Activated effector memory CD4-positive, alpha-beta T cell treated with Interleukin-2 at 50 U/mL for 16 hours (primary cell): Measurements from ENCODE around the gene UTS2R.

Source experiments
- DNase-seq: peaks from one replicate; pipeline ENCODE4 v3.0.0-alpha.2; 2020

The UTS2R gene

DNA sequence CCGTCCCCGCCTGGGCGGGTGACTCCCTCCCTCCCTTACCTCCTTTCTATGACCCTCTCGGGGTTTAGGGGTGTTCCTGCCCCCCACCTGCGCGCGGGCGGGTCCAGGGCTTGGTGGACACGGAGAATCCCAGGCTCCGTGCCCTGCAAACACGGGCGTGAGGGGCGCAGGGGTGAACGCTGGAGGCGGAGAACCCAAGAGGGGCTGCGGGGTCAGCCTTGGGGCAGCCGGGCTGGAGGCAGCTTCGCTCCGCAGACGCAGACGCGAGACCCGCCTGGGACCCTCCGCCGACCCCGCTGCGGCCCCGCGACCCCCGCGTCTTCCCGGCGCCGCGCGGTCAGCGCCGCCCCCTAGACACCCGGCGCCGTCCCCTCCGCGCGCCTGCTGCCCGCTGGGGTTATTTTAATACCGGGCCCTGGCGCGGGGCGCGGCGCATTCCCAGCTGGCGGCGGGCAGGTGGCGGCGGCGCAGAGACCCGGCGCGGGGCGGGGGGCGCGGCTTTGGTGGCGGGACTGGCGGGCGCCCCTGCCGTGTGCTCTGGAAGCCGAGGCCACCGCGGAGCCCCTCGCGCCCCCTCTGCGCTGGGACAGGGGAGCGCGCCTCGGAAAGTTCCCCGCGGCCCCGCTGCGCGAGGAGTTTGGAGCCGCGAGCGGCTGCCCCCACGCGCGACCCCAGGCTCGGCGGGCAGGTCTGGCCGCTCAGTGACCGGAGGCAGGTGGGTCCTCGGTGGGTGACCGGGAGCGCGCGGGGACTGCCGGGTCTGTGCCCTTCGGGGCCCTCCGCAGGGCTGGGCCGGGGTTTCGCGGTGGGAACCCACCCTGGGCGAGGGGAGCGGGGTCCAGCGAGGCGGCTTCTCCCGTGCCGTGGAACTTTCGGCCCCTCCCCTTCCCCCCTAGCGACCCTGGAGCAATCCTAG is at the start of gene UTS2R:
UTS2R (plus strand) TSS at position 433 of the 916 bp plus-strand sequence. CDS start 2,560 bp downstream, outside the sequence.
- no peak for DNase-seq

DNA sequence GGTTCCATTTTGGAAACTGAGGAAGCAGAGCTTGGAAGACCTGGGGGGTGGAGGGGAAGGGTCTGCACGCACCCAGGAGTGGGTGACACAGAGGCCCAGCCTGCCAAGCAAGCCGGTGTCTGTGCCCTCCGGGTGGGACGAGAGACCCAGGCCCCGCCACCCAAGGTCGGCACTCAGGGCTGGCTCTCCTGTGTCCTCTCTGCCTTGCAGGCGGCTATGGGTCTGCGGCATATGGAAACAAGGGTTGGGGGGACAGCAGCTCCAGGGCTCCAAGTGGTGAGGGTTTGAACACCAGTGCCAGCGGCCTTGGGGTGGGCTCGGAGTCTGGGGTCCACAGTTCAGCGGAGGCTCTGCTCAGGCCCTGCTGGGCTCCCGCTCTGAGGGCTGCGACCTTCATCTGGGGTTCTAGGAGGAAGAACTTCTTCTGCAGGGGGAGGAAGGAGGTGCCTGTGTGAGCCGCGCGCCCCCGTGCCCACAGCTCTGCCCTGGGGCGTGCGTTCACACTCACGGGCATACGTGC is 49.6 kb upstream of the UTS2R start:
- DNase-seq: no peak

DNA sequence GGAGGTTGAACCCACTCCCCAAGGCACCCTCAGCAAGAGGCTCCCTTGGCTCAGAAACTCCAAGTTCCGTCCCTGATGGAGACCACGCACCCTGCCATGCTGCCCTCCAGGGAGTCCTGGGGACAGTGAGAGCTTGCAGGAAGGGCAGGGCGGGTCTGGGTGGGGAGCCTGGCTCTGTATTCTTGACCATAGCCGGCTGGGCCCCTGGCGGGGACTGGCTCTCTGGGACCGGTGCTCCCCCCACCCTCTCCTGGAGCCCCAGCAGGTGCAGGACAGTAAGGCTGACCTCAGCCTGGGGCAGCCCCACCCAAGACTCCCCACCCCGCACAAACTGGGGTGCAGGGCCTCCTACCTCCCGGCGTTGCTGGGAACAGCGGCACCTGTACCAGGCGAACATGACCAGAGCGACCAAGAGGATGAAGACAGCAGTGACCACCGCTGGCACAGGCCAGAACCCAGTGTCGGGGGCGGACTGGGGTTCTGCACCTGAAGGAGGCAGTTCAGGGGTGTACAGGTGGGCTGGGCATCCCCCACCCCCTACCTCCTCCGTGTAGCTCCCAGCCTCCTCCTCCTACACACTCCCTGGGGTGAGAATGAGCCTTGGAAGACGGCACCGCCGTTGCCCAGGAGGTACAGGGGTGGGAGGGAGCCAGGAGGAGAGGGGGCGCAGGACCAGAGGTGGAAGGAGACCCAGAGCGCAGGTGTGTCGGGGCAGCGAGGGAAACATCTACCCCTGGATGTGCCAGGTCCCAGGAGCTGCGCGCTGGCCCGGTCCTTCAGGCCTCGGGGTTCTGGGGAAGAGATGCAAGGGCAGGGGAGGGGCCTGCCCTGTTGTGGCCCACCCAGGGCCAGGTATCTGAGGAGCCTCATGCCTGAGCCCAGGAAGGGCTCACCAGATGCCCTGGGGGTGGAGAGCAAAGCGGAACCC is 48.8 kb upstream of the UTS2R start:
- no peak for DNase-seq

DNA sequence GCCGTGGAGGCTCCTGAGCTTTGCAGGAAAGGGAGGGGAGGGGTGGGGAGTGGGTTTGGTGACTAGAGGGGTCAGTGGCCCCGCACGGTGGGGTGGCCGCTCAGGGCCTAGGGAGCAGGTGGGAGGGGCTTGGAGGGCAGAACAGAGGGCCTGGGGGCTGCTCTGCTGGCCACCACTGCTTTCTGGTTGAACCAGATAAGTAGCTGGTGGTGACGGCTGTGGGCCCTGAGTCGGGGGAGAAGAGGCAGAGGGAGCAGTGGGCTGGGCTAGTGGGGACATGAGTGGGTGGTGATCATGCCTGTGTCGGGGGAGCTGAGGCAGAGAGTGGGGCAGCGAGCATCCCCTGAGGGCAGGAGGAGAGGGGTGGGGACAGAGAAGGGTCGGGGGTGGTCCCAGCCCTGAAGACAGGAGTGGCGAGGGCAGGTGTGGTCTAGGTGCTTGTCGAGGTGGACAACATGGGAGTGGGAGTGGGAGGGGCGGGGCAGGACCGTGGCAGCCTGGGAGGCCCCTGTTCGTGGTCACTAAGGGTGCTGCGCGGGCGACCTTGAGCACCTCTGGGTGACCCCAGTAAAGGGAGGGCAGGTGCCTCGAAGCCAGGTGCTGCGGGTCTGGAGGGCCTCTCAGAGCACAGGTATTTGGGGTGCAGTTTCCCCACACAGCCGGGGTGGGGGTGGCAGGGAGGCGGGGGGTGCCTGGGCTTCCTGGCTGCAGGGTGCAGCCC is 47.9 kb upstream of the UTS2R start:
- no peak for DNase-seq

DNA sequence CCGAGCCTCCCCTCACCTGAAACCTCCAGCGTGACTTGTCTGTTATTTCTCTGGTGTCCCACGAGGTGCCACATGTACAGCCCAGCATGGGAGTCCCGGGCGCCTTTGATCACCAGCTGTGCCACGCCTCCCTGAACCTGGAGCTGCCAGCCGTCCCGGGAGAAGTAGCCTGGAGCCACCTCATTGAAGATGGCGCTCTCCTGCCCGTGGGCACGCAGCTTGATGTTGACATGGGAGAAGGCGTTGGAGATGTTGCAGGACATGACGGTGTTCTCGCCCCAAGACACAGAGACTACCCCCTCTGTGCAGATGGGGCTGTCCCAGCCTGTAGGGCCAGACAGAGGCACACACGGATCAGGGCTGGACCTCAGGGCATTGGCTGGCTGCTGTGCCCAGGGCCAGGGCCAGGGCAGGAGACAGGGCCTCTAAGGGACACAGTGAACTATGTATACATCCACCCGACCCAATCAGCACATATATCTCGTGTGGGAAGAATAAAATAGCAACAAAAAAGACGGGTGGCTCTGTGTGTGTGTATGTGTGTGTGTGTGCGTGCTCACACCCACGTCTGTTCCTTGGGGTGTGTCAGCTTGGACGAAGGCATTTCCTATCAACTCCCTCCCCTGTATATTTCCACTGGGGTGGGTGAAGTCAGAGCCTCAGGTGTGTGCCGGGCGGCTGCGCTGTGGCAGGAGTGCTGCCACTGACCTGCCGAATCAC is 46.8 kb upstream of the UTS2R start:
- no peak for DNase-seq

DNA sequence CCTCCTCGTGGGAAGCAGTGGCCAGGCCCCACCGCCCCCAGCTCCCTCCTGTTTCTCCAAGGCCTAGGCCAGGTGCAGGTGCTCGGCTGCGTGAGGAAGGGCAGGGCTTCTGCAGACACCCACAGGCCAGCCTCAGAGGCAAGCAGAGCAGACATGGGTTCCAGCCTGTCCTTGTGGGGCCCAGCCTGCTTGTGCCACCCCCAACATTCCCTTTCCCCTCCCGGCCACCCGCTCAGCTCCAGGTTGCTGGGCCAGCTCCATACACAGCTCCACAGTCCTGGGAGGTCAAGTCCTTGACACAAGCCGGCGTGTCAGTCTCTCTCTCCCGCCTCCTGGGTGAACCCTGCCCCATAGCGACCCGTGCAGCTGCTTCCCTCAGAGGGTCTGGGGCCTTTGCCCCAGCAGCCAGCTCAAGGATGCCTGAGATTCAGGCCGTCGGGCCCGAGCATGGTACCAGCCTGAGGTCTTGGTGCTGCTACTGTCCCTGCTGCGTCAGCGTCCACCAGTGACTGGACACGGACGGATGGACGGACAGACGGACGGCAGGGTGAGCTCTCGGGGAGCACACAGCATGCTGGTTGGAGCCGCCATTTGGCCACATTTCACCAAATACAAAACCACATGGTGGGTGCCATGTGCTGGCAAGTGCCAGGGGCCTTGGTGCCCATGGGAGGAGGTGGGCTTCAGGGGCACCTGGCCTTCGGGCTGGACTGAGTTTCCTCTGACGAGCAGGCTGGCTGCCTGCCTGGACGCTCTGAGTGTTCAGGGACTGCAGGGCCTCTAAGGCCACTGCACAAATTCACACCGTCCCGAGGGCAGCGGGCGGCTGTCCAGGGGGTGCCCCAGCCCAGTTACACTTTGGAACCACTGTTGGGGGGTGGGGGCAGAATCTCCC is 46.0 kb upstream of the UTS2R start:
- no peak for DNase-seq

DNA sequence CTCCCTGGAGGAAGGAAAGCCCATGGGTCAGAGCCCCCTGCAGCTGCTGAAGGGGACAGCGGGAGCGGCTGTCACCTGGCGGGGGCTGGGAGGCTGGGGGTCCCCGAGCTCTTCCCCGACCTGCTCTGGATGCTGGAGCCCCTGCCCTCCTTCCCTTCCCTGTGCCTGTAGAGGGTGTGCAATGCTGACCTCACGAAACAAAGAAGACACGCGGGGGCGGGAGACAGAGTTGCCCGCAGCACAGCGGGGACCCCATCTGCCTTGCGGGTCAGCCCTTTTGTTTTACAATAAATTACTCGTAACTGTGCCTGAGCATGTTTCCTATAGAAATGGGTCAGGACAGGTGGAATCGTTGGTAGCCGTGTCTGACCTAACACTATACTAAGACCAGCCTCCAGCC is 44.3 kb upstream of the UTS2R start:
- DNase-seq: no peak

DNA sequence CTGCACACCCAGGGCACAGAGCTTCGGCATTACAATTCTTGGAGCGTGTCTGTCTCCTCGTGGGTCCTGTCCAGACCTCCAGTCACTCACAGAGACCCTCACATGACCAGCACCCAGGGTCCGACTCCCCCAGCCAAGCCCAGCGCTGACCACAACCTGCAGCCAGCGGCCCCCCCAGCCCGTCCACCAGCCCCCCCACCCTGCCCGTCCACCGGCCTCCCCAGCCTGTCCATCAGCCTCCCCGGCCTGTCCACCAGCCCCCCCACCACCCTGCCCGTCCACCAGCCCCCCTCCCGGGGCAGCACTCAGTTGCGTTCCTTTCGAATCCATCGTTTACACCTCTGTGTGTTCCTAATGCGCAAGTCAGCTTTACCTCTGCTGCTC is 43.8 kb upstream of the UTS2R start:
- no peak for DNase-seq

DNA sequence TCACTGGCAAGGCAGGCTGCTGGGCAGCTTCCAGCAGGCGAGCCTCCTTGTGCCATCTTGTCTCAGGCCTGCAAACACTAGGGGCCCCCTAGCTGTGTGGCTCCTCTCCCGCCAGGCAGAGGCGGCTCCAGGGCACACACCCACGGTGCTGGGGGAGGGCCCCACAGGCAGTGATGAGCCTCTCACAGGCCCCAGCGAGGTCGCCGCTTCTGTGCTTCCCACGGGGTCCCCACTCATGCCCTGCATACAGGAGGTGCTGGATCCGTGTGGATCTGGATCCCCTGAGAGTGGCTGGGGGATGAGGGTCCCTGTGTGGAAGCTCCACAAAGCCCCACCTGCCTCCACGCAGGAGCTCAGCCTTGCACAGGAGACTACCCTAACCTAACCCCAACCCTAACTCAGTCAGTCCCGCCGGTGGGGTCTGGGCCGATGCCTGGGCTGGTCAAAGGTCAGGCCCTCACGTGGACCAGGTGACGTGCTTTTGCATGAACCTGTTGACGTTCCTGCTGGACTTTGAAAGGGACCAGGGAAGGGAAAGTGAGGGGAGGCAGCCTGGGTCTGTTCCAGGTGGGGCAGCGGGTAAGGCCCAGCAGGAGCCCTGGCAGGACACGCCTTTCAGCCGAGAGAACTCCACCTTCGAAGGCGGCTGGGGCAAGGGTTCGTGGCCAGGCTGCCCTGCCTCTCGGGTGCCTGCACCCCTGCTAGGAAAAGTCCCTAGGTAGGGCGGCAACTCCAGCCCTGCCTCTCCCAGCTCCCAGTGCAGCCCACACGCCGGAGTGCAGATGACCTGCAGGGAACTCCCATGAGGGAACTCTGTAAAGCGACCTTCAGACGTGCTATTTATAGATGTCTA is 43.2 kb upstream of the UTS2R start:
- no peak for DNase-seq

DNA sequence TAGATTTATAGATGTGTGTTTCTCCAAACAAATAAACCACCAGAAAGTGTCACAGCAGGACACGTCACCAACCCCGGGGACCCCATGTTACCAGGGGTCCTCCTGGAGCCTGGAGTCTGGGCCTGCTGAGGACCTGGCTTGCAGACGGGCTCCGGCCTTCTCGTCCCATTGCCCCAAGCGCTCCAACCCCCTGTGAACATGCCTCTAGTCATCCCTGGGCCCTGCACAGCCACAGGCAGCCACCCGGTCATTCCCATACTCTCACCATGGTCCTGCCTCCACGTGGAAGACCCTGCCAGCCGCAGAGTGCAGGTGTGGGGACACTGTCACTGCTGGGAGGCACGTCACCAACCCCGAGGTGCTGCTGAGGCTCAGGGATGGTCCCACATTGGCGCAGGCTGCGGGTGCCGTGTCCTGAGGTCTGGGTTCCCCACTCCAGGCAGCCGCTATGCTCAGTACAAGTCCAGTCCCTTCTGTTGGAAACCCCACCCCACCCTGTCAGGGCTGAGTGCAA is 42.5 kb upstream of the UTS2R start:
- no peak for DNase-seq

DNA sequence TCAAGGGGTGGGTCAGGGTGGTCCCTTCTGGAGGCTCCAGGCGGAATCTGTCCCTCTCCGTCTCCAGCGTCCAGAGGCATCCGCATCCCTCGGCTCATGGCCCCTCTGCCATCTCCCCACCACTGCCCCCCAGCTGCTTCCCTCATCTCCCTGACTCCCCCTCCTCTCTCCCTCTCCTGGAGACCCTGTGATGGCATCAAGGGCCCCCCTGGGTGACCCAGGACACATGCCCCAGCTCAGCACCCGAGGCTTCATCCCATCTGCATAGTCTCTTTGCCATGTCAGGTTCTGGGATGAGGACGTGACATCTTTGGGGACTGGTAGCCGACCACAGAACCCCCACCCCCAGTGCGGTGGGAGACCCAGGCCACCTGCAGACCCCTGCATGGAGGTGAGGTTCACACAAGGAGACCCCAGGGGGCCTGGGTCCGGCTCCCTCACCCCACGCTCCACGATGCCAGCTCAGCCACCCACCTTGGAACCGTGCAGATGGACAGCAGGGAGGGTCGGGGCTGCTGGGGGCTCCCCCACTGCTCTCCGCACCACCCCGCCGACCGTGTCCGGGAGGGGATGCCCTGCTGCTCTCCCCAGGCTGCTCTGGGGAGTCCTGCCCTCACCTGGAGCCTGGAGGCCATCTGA is 41.8 kb upstream of the UTS2R start:
- no peak for DNase-seq

DNA sequence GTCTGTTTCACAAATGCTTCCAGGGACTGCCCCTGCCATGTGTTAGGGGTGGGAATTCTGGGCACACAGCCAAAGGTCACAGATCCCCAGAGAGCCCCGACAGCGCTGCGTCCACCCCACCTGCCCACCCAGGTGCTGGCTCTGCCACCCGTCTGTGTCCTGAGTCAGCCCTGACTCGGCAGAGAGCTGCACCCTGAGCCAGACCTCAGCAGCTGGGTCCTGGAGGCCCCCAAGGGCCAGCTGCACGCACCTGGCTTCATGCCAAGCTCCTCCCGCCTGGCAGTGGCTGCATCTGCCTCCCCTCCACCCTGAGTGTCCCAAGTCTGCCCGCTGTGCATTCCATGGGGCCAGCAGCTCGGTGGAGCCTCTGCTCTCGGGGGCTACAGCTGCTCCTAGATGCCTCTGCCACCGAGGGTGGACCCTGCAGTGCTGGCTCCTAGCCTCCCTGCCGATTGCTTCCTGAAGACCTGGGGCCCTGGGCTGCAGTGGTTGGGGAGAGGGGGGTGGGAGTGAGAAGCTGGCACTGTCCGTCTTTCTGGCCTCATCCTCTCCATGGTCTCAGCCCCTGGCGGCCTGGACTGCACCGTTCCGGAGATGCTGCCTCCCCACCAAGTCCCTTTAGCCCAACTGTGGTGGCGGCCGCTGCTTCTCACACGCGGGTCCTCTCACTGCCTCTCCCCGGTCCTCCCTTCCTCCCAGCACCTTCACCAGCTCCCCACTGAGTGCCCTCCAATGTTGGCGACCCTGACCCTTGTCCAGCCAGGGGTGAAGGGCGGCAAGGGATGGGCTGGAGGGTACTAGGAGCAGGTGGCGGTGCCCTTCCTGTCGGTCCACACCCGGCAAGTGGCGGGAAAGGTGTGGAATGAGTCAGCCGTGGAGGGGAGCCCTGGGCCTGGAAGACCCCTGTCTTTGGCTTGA is 41.0 kb upstream of the UTS2R start:
- DNase-seq: no peak

DNA sequence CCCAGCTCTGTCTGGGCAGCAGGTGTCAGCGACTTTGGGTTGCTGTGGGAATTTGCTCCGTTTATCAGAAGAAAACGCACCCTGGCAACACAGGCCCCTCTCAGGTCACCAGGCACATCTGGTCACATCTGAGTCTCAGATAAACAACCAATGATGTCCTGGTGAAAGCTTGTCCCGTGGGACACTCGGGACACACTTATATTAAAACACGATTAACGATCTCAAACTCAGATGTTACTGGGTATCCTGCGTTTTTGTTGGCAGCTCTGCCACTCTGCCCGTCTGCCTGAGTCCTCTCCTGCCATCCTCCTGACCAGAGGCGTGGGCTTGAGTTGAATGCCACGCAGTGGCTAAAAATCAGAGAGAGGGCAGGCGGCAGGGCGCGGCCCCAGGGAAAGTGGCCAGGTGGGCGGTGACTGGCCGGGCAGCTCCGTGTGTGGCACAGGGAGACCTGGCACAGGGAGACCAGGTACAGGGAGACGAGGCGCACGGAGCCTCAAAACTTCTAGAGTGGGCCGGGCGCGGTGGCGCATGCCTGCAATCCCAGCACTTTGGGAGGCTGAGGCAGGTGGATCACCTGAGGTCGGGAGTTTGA is 40.1 kb upstream of the UTS2R start:
- no peak for DNase-seq

DNA sequence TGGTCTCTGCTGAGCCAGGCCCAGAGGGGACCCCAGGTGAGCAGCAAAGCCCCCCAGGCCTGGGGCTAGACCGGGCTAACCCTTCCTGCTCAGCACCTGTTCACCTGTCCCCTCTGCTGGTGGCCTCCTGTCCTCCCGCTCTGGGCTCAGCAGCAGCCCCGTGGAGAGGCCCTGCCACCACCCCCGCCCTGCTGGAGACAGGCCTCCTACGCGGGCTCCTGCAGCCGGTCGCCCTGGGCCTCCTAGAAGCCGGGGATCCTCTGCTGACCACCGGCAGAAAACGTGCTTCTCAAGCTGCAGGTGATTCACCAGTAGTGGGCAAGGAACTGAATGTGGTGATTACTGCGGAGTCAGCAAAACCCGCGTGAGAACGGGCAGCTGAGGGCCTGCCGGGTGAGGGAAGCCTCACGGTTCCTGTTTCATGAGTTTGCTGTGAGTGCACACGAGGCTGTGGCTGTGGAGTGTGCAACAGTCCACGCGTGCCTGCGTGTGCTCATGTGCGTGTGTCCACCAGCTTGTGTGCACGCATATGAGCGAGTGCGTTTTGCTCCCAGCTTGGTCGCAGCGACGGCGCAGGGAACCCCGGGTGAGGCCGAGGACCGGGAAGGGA is 38.8 kb upstream of the UTS2R start:
- no peak for DNase-seq

DNA sequence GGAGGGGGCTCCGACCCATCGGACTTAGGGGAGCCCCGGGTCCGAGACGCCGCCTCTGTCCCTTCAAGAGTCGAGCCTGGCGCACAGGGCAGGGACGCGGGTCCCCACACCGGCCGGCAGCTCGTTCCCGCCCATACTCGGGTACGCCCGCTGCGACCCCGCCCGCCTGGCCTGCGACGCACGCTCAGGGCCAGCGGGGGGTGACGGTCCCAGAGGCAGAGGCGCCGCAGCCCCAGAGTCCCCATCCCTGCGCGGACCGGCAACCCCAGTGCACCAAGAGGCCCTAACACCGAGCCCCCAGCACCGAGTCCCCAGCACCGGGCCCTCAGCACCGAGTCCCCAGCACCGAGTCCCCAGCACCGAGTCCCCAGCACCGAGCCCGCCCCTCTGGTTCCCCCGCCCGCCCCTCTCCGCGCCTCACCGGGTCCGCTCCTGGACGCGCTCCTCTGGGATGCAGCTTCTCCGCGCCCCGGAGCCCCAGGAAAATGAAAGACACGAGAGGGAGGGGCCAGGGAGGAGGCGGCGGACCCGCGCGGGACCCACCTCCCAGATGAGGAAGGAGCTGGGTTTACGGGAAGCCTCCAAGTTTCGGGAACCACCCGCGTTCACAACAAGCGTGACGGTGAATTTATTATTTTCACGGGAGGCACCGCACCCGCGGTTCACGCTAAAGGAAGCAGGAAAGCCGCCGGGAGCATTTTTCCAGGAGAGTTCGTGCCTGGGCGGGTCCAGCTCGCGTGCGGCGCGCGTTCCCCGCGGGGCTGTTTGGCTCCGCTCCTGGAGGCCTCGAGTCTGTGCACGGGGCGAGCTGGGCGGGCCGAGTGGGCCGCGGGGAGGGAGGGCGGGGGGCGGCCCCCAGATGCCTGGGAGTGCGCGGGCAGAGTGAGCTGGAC is 38.0 kb upstream of the UTS2R start, which contains the start of gene SECTM1:
SECTM1 (minus strand) TSS at position 488 of the 893 bp plus-strand sequence. CDS start 6,526 bp downstream, outside the sequence.
- DNase-seq: peak; percentile 15

DNA sequence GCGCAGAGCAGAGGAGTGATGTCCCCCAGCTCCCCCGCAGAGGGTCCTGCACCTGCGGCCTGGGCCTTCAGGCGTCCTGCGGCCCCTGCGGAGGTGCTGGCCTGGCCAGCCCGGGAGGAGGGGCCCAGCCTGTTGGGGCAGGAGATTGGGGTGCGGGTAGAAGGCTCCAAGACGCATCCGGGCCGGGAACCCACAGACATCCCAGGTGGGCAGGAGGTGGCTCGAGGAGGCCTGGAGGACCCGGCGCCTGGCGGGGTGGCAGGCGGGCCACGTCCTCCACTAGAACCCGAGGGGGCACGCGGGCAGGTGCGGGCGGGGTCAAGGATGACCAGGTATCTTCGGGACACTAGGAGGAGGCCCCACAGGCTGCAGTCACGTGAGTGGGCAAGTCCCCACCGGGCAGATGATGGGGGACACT is 37.4 kb upstream of the UTS2R start:
- DNase-seq: no peak
